Stimulated activated CD4-positive, alpha-beta T cell treated with anti-CD3 and anti-CD28 coated beads, Interleukin-2, amount 100 ng/mL, for 24 hours (primary cell): ENCODE results near the gene BICD2.

Experiments
- DNase-seq, 2 donors: peaks; one replicate each; pipeline ENCODE4 v3.0.0-alpha.2; 2020

BICD2 gene

DNA sequence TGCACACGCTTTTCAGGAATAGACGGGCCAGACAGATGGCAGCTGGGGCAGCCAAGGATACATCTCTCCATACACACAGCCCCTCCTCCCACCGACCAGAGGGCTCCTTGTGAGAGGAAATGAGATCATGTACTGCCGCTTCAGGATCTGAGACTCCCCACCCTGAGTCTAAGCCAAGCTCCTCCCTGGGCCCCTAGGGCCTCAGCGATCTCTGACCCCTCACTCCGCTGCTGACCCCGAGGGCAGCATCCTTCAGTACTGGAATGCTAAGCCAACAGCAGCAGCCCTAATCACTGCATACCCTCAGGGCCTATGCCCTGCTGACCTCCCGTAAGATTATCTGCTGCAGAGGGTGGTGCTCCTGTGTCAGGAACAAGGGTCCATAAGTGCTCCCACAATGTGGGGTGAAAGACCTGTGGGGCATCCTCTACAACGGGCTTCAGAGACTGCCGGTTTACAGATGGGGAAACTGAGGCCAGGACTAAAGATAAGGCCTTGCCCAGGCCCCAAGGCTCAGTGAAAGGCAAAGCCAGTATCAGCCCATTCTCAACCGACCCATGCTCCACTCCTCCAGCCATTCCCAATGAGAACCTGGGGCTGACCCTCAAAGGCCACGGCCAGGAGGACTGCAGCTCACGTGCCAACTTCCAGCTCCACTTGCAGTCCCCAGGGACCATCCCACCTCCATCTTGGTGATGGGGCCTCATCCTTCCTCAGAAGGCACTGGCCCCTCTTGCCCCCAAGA, 37.5 kb downstream of the BICD2 start:
- no peak for DNase-seq

DNA sequence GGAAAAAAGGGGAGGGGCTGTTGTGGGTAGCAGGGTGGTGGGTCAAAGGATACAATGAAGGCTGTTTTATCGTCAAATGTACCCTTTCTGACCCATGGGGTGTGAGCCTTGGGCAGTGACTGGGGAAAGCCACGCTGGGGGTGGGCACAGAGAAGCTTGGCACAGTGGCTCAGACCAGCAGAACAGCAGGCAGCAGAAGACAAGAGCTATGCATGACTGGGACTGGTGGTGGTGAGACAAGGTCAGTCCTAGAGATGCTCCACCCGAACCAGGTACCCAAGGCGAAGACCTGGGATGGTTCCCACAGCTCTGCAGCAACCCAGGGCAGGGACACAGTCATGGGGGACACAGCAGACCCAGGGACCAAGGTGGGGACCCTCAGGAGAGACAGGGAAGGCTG, 38.3 kb downstream of the BICD2 start:
- DNase-seq = no peak

DNA sequence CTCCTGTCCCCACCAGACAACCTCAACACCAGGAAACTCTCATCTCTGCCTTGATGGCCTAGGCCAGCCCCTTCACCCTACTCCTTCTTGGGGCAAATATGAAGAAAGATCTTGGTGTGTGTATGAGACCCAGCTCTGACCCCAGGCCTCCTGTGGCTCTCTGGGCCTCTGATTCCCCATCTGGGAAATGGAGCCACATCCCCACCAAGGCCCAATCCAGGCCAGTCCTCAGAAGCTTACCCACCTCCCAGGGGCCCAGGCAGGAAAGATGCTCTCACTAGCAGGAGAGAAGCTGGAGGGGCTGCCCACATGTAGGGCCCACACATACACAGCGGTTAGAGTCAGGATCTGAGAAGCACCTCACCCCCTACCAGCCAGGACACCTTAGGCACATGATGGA, 38.9 kb downstream of the BICD2 start:
- peak in 1 of 2 donors; percentile 11 for DNase-seq

DNA sequence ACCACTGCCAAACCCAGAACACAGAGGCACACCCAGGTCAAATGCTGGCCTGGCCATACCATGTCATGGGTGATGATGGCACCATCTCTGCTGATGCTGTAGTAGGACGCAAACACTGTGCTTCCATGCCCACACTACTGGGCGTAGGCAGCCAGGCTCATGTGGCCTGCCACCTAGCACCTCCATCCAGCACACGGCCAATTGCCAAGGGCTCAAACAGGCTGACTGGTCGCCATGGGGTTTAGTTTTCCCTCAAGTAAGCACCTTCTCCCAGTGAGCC, 39.4 kb downstream of the BICD2 start:
- DNase-seq = peak in 1 of 2 donors; percentile 12

DNA sequence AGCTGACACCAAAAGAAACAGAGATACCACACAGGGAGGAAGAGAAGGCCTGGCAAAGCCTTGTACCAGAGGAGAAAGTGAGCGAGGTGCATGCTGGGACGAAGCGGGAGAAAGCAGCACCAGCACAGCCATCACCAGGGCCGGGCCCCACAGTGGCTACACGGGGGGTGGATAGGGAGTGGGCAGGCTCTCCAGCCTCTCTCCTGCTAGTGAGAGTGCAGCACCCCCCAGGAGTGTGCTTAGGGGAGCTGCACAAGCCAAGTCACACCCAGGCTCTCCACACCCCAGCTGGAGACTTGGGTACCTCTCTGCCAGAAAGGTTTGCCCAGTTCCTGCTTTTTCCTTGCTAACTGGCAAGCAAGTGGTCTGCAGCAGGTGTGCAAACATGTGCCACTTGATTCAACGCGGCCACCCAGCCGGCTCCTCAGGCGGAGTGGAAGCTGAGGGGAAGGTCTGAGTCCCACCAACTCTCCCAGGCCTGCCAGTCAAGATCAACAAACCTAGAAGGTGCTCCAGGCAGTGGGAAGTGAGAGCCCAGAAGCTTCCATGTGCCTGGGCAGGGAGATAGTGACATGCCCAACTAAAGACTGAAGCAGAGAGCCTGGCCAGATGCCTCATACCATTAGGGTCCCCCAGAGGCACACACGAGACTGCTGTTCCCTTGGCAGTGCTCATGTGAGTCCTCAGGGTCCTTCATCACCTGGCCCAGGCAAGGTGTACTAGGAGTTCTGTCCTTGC, 39.9 kb downstream of the BICD2 start:
- DNase-seq = peak in 1 of 2 donors; percentile 10

DNA sequence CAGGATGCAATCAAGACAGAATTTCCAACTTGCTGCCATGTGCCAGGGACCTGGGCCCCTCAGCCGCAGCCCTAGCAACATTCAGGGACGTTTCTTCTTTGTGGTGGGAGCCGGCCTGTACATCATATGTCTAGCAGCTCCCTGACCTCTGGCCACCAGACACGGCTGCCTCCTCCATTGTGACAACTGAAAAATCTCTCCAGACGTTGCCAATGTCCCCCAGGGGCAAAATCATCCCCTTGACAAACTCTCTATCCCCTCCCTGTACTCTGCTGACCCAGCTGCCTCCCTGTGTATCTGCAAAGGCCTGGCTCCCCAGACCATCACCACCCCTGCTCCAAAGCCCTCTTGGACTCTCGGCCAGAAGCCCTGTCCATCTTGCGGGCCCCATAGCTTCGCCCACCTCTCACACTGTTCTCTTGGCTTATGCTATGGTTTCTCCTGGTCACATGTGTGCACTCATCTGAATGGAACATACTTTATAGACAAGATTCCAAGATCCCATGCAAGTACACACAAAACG, 40.8 kb downstream of the BICD2 start:
- peak in 1 of 2 donors; percentile 4 for DNase-seq

DNA sequence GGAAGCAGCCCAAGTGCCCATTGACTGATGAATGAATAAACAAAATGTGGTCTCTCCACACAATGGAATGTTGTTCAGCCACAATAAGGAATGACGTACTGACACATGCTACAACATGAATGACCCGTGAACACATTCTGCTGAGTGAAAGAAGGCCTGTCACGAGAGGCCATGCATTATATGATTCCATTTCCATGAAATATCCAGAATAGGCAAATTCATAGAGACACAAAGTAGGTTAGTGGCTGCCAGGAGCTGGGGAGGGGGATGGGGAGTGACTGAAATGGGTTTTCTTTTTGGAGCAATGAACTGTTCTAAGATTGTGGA, 41.4 kb downstream of the BICD2 start:
- DNase-seq = no peak

DNA sequence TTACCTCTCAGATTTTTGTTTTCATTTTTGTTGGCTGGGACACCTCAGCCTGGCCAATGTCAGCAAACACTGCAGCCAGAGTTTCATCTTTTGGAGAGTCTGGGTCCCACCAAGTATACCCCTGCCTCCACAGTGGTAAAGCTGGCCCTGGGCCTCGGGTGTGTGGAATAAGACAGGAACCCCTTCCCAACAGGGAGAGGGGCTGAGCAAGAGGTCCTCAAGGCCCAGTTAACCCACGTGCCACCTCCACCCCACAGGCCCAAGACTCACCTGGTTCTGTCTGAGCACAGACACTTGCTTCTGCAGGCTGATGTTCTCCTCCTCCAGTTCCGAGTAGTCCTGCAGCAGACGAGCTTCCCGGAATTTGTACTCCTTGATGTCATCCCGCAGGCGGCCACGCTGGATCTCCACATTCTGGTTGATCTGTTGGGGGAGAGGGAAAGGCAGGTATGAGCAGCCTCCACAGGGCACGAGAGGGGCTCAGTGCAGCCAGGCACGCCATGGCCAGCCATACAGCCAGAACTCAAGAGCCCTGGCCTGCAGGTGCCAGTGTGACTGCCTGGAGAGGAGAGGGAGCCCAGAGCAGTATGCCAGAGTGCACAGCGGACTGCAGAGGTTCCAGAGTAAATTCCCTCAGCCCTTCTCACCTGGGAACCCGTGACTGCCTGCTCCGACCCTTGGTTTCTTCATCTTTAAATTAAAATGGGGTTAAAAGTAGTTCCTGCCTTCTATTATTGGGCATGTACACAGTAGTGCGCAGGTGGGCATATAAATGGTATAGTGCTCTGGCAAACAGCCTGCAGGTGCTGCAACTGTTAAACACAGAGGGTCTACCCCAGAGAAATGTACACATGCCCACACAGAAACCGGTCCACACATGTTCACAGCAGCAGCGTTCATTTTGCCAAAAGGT, 42.0 kb downstream of the BICD2 start:
- DNase-seq = no peak

DNA sequence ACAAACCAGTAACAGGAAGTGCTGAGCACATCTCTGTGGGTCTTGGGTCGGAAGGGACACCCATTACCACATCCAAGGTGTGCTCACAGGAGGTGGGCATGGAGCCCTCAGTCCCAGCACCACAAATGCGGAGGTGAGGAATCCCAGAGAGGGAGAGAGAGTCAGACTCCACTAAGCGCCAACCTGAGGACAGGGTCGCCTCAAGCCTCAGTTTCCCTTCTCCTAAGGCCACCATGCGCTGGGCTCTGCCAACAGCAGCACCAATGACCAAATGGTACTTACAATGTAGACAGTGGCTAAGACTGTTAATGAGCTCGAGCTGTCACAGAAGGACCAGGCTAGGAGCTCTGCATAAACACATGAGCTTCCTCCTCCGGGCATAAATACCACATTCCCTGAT, 43.1 kb downstream of the BICD2 start:
- DNase-seq = peak in 1 of 2 donors; percentile 14

DNA sequence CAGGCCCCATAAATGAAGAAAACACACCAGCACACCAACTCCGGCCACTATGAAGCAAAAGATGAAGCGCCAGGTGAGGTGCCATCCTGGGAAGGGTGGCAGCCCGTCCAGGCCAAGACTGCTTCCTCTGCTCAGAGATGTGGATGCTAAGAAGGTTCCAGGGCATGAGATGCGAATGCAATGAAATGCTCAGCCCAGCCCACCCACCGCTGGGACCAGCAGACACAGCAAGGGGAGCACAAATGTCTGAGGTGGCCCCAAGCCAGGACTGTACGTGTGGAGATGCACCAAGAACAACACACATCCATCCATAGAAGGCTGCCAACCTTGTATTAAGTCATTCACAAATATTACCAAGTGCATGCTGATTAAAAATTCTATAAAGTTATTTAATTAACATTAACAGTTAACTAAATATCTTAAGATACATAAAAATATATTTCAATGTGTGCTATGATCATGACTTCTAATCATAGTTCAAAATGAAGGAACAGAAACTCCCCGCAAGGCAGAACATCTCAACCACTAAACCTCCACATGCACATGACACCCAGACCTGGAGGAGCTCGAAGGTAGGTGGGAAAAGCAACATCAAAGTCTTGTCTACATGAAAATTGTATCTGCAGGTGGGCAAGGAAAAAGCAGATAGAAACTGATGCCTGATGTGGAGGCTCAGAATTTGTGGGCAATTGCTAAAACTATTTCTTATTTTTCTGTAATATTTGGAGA, 43.7 kb downstream of the BICD2 start:
- DNase-seq = no peak

DNA sequence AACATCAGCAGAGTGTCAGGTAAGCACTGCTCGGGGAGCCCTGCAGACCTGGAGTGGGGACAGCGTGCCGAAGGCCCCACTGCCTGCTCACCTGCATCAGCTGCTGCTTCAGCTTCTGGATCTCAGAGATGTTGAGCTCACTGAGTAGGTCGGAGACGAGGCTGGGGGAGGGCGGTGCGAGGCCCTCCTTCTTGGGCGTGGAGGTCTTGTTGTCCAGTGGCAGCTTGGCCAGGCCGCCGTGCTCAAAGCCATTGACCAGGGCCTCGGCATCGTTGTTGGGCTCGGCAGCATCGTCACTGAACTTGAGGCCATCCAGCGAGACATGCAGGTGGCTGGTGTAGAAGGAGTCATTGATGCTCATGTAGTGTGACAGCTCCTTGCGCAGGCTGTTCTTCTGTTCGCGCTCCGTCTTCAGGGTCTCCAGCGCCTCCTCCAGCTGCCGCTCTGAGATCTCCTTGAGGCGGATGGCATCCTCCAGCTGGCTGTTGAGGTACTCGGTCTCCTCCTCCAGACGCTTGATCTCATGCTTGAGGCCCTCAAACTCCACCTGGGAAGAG, 44.3 kb downstream of the BICD2 start:
- no peak for DNase-seq

DNA sequence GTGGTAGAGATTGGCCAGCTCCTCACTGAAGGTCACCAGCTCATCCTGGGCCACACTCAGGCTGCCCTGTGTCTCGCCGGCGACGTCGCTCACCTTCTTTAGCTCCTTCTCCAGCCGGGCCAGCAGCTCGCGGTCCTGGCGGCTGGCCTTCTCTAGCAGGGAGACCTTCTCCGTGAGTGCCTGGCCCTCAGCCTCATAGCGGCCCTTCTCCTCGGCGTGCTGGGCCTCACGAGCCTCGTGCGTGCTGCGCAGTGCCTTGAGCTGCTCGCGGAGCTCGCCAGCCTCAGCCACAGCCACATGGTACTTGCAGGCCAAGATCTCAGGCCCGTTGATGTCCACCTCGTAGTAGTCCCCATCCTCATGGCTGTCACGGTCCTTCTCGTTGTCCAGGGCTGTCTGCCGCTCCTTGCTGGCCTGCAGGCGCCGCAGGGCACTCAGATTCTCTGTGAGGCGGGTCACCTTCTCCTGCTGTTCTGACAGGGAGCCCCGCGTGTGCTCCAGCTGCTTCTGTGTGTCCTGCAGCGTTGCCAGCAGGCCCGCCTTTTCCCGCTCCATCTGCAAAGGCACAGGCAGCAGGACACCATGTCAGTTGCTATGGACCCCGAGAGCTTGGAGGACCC, 45.5 kb downstream of the BICD2 start:
- DNase-seq = no peak

DNA sequence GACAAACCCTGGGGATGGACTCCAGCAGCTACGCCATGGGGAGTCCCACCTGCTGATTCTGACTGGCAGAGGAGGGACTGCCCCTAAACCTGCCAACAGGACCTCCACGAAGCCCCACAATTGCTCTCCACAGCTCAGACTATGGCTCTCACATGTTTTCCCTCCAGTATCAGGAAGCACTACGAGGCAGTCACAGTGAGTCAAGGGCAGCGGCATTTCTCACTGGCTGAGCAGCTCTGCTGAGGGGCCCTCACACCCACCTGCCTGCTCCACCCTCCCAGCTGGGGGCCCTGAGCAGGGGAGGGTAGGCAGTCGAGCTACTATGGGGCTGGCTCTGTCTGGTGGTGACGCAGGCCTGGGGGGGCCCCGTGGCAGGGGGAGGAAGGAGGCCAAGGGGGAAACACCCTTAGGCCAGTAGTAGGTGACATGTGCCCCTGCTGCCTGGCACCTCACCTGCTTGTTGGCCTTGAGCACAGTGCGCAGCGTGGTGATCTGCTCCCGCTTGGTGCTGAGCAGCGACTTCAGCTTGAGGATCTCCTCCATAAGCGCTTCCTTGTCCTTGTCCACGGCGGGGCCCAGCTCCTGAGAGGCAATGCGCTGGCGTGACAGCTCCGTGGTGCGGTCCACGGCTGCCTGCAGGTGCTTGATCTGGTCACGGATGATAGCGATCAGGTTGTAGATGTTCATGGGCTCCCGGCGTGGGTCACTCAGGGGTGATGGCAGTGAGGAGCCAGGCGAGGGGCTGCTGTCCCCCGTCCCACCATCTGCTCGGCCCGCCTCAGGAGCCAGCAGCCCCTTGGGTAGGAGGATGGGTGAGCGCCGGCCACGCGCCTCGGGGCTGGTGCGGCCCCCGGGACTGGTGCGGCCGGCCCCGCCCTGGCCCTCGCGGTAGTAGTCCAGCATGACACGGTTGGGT, 46.3 kb downstream of the BICD2 start:
- DNase-seq = no peak

DNA sequence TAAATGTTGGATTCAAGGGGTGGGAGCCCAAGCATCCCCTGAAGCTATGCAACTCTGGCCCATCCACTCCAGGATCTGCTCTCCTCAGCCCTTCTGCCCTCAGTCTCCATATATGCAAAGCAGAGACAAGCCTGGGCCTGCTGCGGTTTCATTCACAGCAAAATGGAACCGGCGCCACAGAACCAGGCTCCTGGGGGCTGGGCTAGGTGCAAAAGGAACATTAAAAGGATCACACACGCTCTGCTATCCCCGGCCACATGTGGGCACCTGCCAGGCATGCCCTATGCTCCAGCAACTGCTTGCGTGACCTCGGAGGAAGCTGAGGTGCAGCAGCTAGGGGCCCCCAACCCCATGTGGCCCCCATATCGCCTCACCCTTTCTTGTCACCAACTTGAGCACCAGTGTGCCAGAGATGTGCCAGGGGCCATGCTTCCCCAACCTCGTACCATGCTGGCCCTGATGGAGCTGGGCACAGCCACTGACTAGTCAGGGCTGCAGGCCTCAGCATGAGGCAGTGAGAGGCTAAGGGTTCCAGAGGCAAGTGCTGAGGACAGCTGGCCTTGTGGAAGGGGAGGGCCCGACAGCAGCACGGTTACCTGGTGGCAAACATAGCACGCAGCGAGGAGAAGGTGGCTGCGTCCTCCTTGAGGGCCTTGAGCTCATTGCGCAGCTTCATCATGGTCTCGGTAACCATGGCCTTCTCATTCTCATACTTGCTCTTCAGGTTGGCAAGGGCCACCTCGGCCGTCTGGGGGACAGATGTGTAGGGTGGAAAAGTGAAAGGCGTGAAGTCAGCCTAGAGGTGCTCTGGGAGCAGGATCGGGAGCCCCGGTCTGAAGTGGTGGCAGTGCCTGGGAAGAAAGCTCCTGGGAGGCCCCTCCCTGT, 47.2 kb downstream of the BICD2 start:
- DNase-seq = no peak

DNA sequence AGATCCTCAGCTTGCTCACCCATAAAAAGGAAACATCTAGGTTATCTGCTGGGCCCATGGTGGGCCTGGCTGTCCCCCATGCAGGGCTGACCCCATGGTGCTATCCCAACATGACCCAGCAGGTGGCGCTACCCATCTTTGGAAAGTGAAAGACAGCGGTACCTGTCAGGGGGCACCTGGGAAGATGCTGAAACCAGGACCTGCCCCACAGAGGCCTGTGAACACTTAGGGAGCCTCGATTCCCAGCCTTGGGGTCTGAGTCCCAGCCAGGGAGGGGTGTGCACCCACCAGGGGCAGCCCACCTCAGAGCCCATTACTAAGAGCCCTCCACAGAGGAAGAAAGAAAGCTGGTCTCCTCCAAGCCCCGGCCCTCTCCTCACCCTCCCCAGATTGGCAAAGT, 48.1 kb downstream of the BICD2 start:
- peak; percentile 89 to 92 for DNase-seq

DNA sequence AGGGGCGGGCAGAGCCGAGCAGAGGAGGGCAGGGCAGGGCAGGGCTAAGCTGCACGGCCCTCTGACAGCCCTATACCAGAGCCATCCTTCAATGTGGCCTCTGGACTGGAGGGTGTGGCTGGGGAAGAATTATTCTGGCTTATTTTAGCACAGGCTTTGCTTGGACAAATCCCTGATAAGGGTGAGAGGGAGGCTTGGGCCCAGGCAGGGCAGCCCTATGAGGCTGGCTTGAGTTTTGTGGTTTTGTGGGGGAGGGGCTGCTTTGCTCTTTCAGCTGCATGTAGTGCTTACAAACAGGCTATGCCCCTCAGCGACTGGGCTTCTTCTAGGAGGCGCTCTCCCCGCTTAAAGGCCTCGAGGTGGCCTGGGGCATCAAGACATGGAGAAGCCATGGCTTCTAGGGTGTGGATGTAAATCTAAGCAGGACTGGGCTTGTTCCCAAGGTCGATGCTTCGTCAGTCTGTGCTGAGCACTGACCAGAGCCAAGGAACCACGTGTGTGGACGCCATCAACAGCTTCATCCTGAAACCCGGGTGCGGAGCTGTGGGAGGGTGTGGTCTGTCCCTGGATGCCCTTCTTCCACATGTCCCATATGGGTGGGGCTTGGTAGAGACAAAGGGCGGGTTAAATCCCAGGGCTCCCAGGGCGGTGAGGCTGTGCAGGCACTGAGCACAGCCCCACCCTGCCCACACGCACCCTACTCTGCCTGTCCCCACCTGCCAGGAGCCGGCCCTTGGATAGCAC, 49.0 kb downstream of the BICD2 start:
- DNase-seq = no peak

DNA sequence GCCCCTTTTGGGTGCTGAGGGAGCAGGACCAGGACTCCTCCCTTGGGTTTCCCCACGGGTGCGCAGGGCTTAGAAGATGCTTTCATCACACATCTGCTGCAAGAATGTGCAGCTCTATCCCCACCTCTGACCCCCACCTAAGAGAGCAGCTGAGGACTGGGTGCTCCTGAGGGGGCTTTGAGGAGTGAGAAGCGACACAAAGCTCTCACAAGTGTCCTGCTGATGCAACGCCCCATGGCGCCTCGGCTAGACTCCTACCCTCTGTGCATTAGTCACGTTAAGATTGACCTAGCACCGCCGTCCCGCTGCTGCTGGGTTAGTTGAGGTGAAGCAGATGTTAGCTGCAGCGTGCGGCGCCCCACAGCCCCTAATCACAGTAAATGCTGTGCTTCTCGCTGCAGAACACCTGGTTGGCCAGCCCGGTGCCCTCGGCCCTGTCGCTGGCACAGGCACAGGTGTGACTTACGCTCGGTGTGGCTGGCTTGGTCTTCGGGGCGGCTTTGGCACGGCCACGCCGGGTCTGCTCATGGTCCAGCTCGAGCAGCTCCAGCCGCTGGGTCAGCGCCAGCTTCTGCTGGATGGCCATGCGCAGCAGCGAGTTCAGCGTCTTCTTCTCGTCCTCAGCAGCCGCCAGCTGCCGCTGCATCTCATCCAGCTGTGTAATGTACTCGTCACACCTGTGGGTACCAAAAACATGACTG, 49.7 kb downstream of the BICD2 start:
- no peak for DNase-seq

DNA sequence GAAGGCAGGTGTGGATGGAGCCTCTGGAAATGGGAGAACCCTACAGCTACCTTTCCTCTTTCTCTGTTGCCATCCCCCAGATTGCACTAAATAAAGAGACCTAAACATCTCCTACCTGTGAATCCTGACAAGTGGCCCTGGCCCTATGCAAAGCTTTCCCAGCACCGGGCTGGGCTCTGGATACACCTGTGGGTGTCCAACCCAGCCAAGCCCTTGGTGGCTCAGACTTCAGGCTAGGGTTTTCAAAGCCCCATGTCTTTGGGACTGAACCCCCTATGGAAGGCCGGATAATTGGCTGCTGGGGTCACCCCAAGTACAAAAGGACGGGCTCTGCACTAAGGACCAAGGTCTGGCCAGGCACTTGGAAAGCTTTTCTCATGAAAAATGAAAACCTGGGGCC, 50.6 kb downstream of the BICD2 start:
- no peak for DNase-seq

DNA sequence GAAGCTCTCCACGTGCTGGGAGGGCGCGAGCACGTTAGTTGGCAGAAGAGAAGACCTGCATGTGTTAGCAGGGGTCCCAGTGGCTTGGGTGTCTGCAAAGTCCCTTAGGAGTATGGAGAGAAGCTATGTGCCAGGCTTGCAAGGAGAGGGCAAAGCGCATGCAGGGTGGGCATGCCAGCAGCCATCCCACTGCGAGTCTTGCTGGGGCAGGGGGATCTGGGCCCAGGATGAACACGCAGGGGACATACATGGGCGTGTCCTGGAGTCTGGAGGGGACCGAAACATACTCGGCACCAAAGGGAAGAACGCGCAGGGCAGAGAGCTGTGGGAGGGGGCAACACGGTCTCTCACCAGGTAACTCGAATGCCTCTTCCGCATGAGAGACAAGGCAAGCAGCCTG, 51.1 kb downstream of the BICD2 start:
- no peak for DNase-seq
